C4-2B (cell line): ENCODE results near the gene FAM3B.

Source experiments
- CTCF ChIP-seq: fragments of 450-650 bp; conservative IDR thresholded peaks from 2 replicates; pipeline ENCODE4 v1.5.1; 2017; ENCODE audit warnings: mild to moderate bottlenecking
- ZFX ChIP-seq: fragments of 450-650 bp; IDR thresholded peaks from 2 replicates; pipeline ENCODE4 v1.6.1; 2017

GRCh38 chr21:41387042-41387819 lies 70.6 kb downstream of the FAM3B start:
- TF ChIP-seq CTCF (no peak), ZFX (no peak)
